ENCODE measurements around the gene CFAP74. TPM values are rescaled to one million over a fixed set of nuclear protein-coding genes. Genes with fewer than 3 reads are reported as not detected.

Gene CFAP74
- total RNA-seq, 1 donor from 2014 or later = not detected

GRCh38 chr1:2018217-2019171 lies 14.9 kb upstream of the CFAP74 start:
- DNase-seq (ENCODE audit: low spot score) = no peak

GRCh38 chr1:2016123-2016522 lies 12.5 kb upstream of the CFAP74 start:
- no peak for DNase-seq (ENCODE audit: low spot score)

GRCh38 chr1:2014741-2015735 lies 11.5 kb upstream of the CFAP74 start:
- no peak for DNase-seq (ENCODE audit: low spot score)

DNA sequence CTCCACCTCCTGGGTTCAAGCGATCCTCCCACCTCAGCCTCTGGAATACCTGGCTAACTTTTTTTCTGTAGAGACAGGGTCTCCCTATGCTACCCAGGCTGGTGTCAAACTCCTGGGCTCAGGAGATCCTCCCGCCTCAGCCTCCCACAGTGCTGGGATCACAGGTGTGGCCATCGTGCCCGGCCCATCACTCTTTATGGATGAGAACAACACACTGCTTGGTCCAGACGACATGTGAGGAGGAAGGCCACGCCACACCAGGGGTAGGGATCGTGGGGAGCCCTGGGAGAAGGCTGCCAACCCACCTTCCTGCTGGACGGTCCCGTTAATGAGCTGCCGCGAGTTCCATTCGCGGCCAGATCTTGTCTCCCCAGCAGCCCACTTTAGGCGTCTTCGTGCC lies 10.6 kb upstream of the CFAP74 start:
- DNase-seq (ENCODE audit: low spot score) = no peak

GRCh38 chr1:2009101-2010053 lies 5.8 kb upstream of the CFAP74 start:
- no peak for DNase-seq (ENCODE audit: low spot score)

GRCh38 chr1:2004856-2005255 lies 1.3 kb upstream of the CFAP74 start:
- DNase-seq (ENCODE audit: low spot score) = no peak

DNA sequence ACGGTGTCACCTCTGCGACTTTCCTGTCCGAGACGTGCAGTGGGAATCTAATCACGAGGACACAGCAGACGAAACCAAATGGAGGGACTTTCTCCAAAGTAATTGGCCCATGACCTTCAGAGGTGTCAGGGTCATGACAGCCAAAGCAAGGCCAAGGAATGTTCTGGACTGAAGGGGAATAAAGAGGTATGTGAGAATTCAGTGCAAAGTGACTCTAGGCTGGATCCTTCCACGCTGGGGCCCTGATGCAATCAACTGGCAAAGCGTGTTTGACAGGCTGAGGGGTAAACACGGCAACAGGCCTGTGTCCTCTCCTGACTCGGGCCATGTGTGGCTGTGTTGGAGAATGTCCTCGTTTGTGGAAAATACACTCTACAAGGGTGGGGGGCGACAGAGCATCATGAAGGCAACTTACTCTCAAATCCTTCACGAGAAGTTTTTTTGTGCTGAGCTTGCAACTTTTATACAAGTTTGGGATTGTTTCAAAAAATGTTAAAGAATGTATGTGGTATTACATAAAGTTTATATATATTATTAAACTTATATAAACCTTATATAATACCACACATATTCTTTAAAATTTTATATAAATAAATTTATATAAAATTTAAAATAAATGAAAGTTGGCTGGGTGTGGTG lies 1.7 kb downstream of the CFAP74 start:
- no peak for DNase-seq (ENCODE audit: low spot score)

- no peak for DNase-seq (ENCODE audit: low spot score)
Observed at GRCh38 chr1:2000850-2001249, 2.7 kb downstream of the CFAP74 start.

DNA sequence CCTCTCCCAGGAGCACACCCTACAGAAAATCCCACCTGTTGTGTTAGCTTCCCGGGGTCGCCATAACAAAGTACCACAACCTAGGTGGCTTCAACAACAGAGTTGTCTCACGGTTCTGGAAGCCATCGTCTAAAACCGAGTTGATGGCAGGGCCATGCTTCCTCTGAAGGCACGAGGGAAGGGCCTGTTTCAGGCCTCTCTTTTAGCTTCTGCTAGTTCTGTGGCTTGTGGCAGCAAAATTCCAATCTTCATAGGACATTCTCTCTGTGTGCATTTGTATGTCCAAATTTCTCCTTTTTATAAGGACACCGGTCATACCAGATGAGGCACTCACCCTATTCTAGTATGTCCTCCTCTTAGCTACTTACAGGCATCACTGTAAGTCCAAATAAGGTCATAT lies 3.2 kb downstream of the CFAP74 start:
- DNase-seq (ENCODE audit: low spot score) = no peak

- no peak for DNase-seq (ENCODE audit: low spot score)
Observed at GRCh38 chr1:1997576-1997975, 6.0 kb downstream of the CFAP74 start.

- no peak for DNase-seq (ENCODE audit: low spot score)
Observed at GRCh38 chr1:1996207-1996651, 7.4 kb downstream of the CFAP74 start.

DNA sequence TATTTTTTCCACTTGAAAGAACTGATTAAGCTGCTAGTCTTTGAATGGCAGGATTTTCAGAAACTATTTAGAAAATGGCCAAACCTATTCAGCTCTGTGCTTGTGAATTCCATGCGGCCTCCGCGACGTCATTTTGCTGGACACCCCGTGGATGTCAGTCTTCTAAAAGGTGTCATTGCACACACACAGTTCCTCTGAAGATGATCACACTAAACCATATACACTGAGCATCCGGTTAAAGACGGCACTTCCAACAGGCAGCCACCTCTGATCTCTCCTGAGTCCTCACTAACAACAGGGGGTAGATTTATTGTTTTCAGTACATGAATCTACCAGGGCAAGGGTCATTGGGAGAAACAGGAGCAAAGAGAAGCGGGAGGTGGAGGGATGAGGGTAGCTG lies 9.1 kb downstream of the CFAP74 start:
- DNase-seq (ENCODE audit: low spot score) = no peak

GRCh38 chr1:1990222-1990621 lies 13.4 kb downstream of the CFAP74 start:
- DNase-seq (ENCODE audit: low spot score) = no peak

DNA sequence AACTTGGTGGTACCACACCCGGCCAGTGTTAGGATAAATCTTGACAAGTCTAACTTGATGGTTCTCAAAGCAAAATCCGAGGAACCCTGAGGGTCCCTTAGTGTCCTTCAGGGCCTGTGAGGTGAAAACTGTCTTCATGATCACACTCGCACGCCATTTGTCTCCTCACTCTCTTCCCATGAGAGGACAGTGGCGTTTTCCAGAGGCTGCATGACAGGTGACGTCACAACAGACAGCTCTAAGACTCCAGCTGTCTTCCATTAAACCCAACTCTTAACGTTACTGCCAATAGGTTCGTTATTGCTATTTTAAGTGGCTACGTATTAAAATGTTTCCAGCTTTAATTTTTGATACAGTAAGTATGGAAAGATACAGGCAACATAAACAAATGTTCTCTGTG lies 13.8 kb downstream of the CFAP74 start:
- no peak for DNase-seq (ENCODE audit: low spot score)

DNA sequence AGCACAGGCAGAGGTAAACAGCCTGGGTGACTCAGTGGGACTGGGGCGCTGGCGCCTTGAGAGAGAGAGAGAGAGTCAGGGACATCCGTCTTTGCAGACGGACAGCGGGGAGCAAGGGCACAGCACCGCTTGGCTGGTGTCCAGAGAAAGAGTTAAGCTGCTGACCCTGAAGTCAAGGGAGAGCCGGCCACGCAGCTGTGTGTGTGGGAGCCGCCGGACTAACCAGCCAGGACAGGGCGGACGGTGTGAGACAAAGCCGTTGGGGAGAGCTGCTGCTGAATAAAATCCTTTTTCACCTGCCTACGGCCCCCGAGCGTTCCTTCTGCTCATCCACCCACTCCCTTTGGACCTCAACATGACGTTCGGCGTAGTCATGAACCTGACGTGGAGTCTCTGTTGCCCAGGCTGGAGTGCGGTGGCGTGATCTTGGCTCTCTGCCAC lies 14.5 kb downstream of the CFAP74 start:
- DNase-seq (ENCODE audit: low spot score) = no peak

GRCh38 chr1:1988061-1988945 lies 15.3 kb downstream of the CFAP74 start:
- no peak for DNase-seq (ENCODE audit: low spot score)

- no peak for DNase-seq (ENCODE audit: low spot score)
Observed at GRCh38 chr1:1987142-1987510, 16.5 kb downstream of the CFAP74 start.

DNA sequence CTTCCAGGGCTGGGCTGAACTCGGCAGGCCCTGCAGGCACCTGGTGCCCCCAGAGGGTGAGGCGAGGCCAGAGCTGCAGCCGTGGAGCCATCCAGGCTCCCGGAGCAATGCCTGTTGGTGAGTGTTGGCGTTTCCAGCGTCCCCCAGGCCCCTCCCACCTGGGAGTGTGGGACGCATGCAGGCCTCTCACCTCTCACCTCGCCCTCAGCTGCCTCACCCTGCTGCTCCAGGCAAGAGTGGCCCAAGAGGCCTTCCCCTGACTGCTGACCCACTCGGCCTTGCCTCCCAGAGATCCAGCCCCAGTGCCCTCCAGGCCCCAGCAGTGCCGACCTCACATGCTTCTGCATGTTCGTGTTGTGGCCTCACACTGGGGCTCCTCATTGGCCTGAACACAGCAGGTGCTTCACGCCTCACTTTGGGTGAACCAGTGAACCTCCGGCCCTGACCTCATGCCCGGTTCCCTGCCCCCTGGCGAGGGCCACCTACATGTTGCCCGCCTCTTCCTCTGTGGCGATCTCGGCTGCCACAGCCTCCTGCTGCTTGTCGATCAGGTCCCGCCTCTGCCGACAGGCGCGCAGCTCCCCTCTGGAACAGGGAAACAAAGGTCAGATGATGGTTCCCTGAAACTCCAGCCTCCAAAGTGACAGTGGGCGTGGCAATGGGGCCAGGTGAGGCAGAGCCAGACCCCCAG lies 17.0 kb downstream of the CFAP74 start:
- no peak for DNase-seq (ENCODE audit: low spot score)

Measured in mucosa of gallbladder (tissue), 1 donor.